ENCODE data around the gene GOLIM4. TPM values are rescaled to one million over a fixed set of nuclear protein-coding genes. Genes with fewer than 3 reads are reported as not detected.

GOLIM4 gene
- total RNA-seq, 1 experiment from 2014 or later, result 35.4 TPM

- Histone ChIP-seq H3K4me3 (ENCODE audit: low read depth in 2 of 2, low read length in 2 of 2) (no peak overlapping the region), H3K27me3 (ENCODE audit: control insufficient read depth, insufficient read depth, low read length) (peaks cover 2% of the 10 kb centered on the region; the same call in 1 of the 2 replicates), H3K4me1 (ENCODE audit: control insufficient read depth, insufficient read depth, low read length) (no peaks in the 10 kb centered on the region), H3K27ac (ENCODE audit: low read length) (no peak overlapping the region), H3K36me3 (ENCODE audit: control insufficient read depth, insufficient read depth, low read length) (no peaks in the 10 kb centered on the region), H3K9me3 (ENCODE audit: control insufficient read depth, insufficient read depth, low read depth, low read length) (no peaks in the 10 kb centered on the region)
- in situ Hi-C loops (cut with HindIII; ENCODE audit: low pct_unique_long_range_greater_than_20kb, low sequenced_read_pairs) (no loop called here), intact Hi-C loops (cut with micrococcal nuclease; ENCODE audit: unreplicated experiment) (no loop called here)
- no peak for TF ChIP-seq REST (IDR thresholded peaks at IDR 0.05; ENCODE audit: insufficient read depth in 1 of 2, low read depth in 2 of 2, low read length in 1 of 2)
- no peak for TF ChIP-seq TCF7L2 (IDR thresholded peaks at IDR 0.05; ENCODE audit: low read depth, low read length)
- TF ChIP-seq CTCF (IDR thresholded peaks at IDR 0.05), result no peak
- no TSS peak for BruUV-seq (replicated peaks)
- CTCF ChIA-PET, result no interaction called here
- ATAC-seq (no peak), DNase-seq (ENCODE audit: low read depth, low spot score) (no peak)
- POLR2A ChIA-PET, result no interaction called here
Observed at GRCh38 chr3:167973901-167974300, 121.8 kb downstream of the GOLIM4 start.

GRCh38 chr3:167973046-167973445, 122.7 kb downstream of the GOLIM4 start:
- ATAC-seq, result no peak
- BruUV-seq (replicated peaks), result no TSS peak
- H3K4me1 ChIP-seq (ENCODE audit: control insufficient read depth, insufficient read depth, low read length), result no peaks in the 10 kb centered on the region
- no peaks in the 10 kb centered on the region for H3K36me3 ChIP-seq (ENCODE audit: control insufficient read depth, insufficient read depth, low read length)
- no peak overlapping the region for H3K27ac ChIP-seq (ENCODE audit: low read length)
- in situ Hi-C loops (cut with HindIII; ENCODE audit: low pct_unique_long_range_greater_than_20kb, low sequenced_read_pairs) (no loop called here), intact Hi-C loops (cut with micrococcal nuclease; ENCODE audit: unreplicated experiment) (no loop called here)
- ChIA-PET POLR2A (no interaction called here), CTCF (no interaction called here)
- no peak overlapping the region for H3K4me3 ChIP-seq (ENCODE audit: low read depth in 2 of 2, low read length in 2 of 2)
- DNase-seq (ENCODE audit: low read depth, low spot score), result no peak
- TF ChIP-seq POLR2AphosphoS5 (IDR thresholded peaks at IDR 0.05; ENCODE audit: low read depth, low read length) (no peak), CTCF (IDR thresholded peaks at IDR 0.05) (no peak), SIN3A (IDR thresholded peaks at IDR 0.05; ENCODE audit: borderline replicate concordance, insufficient read depth, low read depth, low read length) (no peak), REST (IDR thresholded peaks at IDR 0.05; ENCODE audit: insufficient read depth in 1 of 2, low read depth in 2 of 2, low read length in 1 of 2) (no peak), TCF7L2 (IDR thresholded peaks at IDR 0.05; ENCODE audit: low read depth, low read length) (no peak)
- H3K27me3 ChIP-seq (ENCODE audit: control insufficient read depth, insufficient read depth, low read length), result peaks cover 2% of the 10 kb centered on the region; the same call in 1 of the 2 replicates
- H3K9me3 ChIP-seq (ENCODE audit: control insufficient read depth, insufficient read depth, low read depth, low read length), result no peaks in the 10 kb centered on the region

All from Panc1 (cell line).